Stimulated activated CD8-positive, alpha-beta memory T cell treated with anti-CD3 and anti-CD28 coated beads, Interleukin-15, amount 100 ng/mL, for 24 hours (primary cell): Measurements from ENCODE around the gene THOP1.

Experiments
- DNase-seq: peaks from one replicate; pipeline ENCODE4 v3.0.0-alpha.2; 2020; ENCODE audit warnings: low read depth

The THOP1 gene

GRCh38 chr19:2762783-2763496 is 22.4 kb upstream of the THOP1 start:
- no peak for DNase-seq

GRCh38 chr19:2763687-2764086 is 21.6 kb upstream of the THOP1 start:
- DNase-seq: no peak

GRCh38 chr19:2764945-2765344 is 20.4 kb upstream of the THOP1 start:
- no peak for DNase-seq

- no peak for DNase-seq
Observed at GRCh38 chr19:2765376-2765775, 19.9 kb upstream of the THOP1 start.

GRCh38 chr19:2766594-2767372 is 18.5 kb upstream of the THOP1 start:
- DNase-seq: no peak

- no peak for DNase-seq
Observed at GRCh38 chr19:2767688-2768087, 17.6 kb upstream of the THOP1 start.

- no peak for DNase-seq
Observed at GRCh38 chr19:2768365-2769132, 16.8 kb upstream of the THOP1 start.

- DNase-seq: no peak
Observed at GRCh38 chr19:2769218-2769617, 16.1 kb upstream of the THOP1 start.

GRCh38 chr19:2770055-2771013 is 15.0 kb upstream of the THOP1 start:
- DNase-seq: no peak

- DNase-seq: no peak
Observed at GRCh38 chr19:2771786-2772674, 13.3 kb upstream of the THOP1 start.

GRCh38 chr19:2774083-2774679 is 11.1 kb upstream of the THOP1 start:
- no peak for DNase-seq

GRCh38 chr19:2774953-2775555 is 10.2 kb upstream of the THOP1 start:
- DNase-seq: no peak

GRCh38 chr19:2775556-2776430 is 9.5 kb upstream of the THOP1 start:
- DNase-seq: no peak

- no peak for DNase-seq
Observed at GRCh38 chr19:2777952-2778683, 7.2 kb upstream of the THOP1 start.

GRCh38 chr19:2779121-2779740 is 6.1 kb upstream of the THOP1 start:
- no peak for DNase-seq

GRCh38 chr19:2780284-2780683 is 5.0 kb upstream of the THOP1 start:
- no peak for DNase-seq

GRCh38 chr19:2782329-2782935 is 2.9 kb upstream of the THOP1 start:
- no peak for DNase-seq
